Activated naive CD8-positive, alpha-beta T cell treated with anti-CD3 and anti-CD28 coated beads, Interleukin-2, amount 50 U/mL, for 24 hours (primary cell): ENCODE results near the gene MTHFSD.

Experiments
- ATAC-seq: fragments of 150-1000 bp; cut with Tn5 transposase; one replicate; pipeline ENCODE4 v1.10.0; 2021
- DNase-seq: peaks from one replicate; pipeline ENCODE4 v3.0.0; 2021
- H3K27ac Mint-ChIP-seq: one replicate; pipeline ENCODE4 v1.8.0; 2021; ENCODE audit warnings: mild to moderate bottlenecking, mixed read lengths
- H3K27me3 Mint-ChIP-seq: one replicate; pipeline ENCODE4 v1.8.0; 2021; ENCODE audit warnings: mixed read lengths
- H3K36me3 Mint-ChIP-seq: one replicate; pipeline ENCODE4 v1.8.0; 2021; ENCODE audit warnings: low read depth, mixed read lengths
- H3K4me1 Mint-ChIP-seq: one replicate; pipeline ENCODE4 v1.8.0; 2021; ENCODE audit warnings: mixed read lengths
- H3K4me3 Mint-ChIP-seq: one replicate; pipeline ENCODE4 v1.8.0; 2021; ENCODE audit warnings: mild to moderate bottlenecking, moderate library complexity, mixed read lengths
- H3K9me3 Mint-ChIP-seq: one replicate; pipeline ENCODE4 v1.8.0; 2021; ENCODE audit warnings: mixed read lengths

MTHFSD gene

GRCh38 chr16:86505899-86506864 is 48.9 kb downstream of the MTHFSD start:
- H3K27ac Mint-ChIP-seq = no peak overlapping the region
- no peak for DNase-seq
- peaks cover 71% of the 10 kb centered on the region for H3K27me3 Mint-ChIP-seq
- H3K4me3 Mint-ChIP-seq = peak overlapping the region; percentile 26
- no peak for ATAC-seq
- H3K9me3 Mint-ChIP-seq = no peaks in the 10 kb centered on the region
- peaks cover 26% of the 10 kb centered on the region for H3K4me1 Mint-ChIP-seq
- H3K36me3 Mint-ChIP-seq = no peaks in the 10 kb centered on the region

GRCh38 chr16:86505185-86505898 is 49.7 kb downstream of the MTHFSD start:
- Mint-ChIP-seq H3K4me1 (peaks cover 24% of the 10 kb centered on the region), H3K4me3 (peak overlapping the region; percentile 35), H3K27ac (no peak overlapping the region), H3K27me3 (peaks cover 77% of the 10 kb centered on the region), H3K36me3 (no peaks in the 10 kb centered on the region), H3K9me3 (no peaks in the 10 kb centered on the region)
- DNase-seq (no peak), ATAC-seq (no peak)

- ATAC-seq = no peak
- no peak overlapping the region for H3K4me3 Mint-ChIP-seq
Observed at GRCh38 chr16:86504315-86505184, 50.5 kb downstream of the MTHFSD start.

GRCh38 chr16:86503830-86504229 is 51.2 kb downstream of the MTHFSD start:
- Mint-ChIP-seq H3K4me3 (no peak overlapping the region), H3K27ac (no peak overlapping the region), H3K36me3 (no peaks in the 10 kb centered on the region), H3K27me3 (peaks cover 85% of the 10 kb centered on the region), H3K9me3 (no peaks in the 10 kb centered on the region), H3K4me1 (peaks cover 19% of the 10 kb centered on the region)
- DNase-seq = no peak
- no peak for ATAC-seq

More at GRCh38 chr16:86504315-86505184, 50.5 kb downstream of the MTHFSD start:
- H3K9me3 Mint-ChIP-seq = no peaks in the 10 kb centered on the region
- H3K36me3 Mint-ChIP-seq = no peaks in the 10 kb centered on the region
- no peak for DNase-seq
- peaks cover 24% of the 10 kb centered on the region for H3K4me1 Mint-ChIP-seq
- H3K27ac Mint-ChIP-seq = no peak overlapping the region
- peaks cover 83% of the 10 kb centered on the region for H3K27me3 Mint-ChIP-seq

GRCh38 chr16:86502856-86503748 is 51.9 kb downstream of the MTHFSD start:
- DNase-seq = no peak
- Mint-ChIP-seq H3K27ac (no peak overlapping the region), H3K4me3 (no peak overlapping the region)

GRCh38 chr16:86501989-86502855 is 52.8 kb downstream of the MTHFSD start:
- no peaks in the 10 kb centered on the region for H3K9me3 Mint-ChIP-seq
- DNase-seq (no peak), ATAC-seq (no peak)
- H3K4me3 Mint-ChIP-seq = no peak overlapping the region
- H3K36me3 Mint-ChIP-seq = no peaks in the 10 kb centered on the region
- peaks cover 80% of the 10 kb centered on the region for H3K27me3 Mint-ChIP-seq
- peaks cover 13% of the 10 kb centered on the region for H3K4me1 Mint-ChIP-seq
- H3K27ac Mint-ChIP-seq = no peak overlapping the region

More at GRCh38 chr16:86502856-86503748, 51.9 kb downstream of the MTHFSD start:
- no peak for ATAC-seq
- peaks cover 21% of the 10 kb centered on the region for H3K4me1 Mint-ChIP-seq
- no peaks in the 10 kb centered on the region for H3K36me3 Mint-ChIP-seq
- H3K9me3 Mint-ChIP-seq = no peaks in the 10 kb centered on the region
- peaks cover 87% of the 10 kb centered on the region for H3K27me3 Mint-ChIP-seq

- H3K4me3 Mint-ChIP-seq = no peak overlapping the region
- ATAC-seq (no peak), DNase-seq (no peak)
- H3K27me3 Mint-ChIP-seq = peaks cover 78% of the 10 kb centered on the region
- no peaks in the 10 kb centered on the region for H3K36me3 Mint-ChIP-seq
- H3K27ac Mint-ChIP-seq = no peak overlapping the region
- H3K9me3 Mint-ChIP-seq = no peaks in the 10 kb centered on the region
- peaks cover 7% of the 10 kb centered on the region for H3K4me1 Mint-ChIP-seq
Observed at GRCh38 chr16:86500708-86501510, 54.1 kb downstream of the MTHFSD start.

GRCh38 chr16:86499889-86500707 is 54.9 kb downstream of the MTHFSD start:
- ATAC-seq = no peak
- Mint-ChIP-seq H3K4me3 (no peak overlapping the region), H3K27ac (no peak overlapping the region), H3K9me3 (no peaks in the 10 kb centered on the region), H3K4me1 (peaks cover 9% of the 10 kb centered on the region), H3K27me3 (peaks cover 81% of the 10 kb centered on the region), H3K36me3 (no peaks in the 10 kb centered on the region)
- DNase-seq = no peak

GRCh38 chr16:86499440-86499786 is 55.6 kb downstream of the MTHFSD start:
- Mint-ChIP-seq H3K27me3 (peaks cover 76% of the 10 kb centered on the region), H3K27ac (no peak overlapping the region)

GRCh38 chr16:86498671-86499439 is 56.2 kb downstream of the MTHFSD start:
- H3K4me3 Mint-ChIP-seq = no peak overlapping the region
- H3K9me3 Mint-ChIP-seq = no peaks in the 10 kb centered on the region
- no peak overlapping the region for H3K27ac Mint-ChIP-seq
- H3K36me3 Mint-ChIP-seq = no peaks in the 10 kb centered on the region
- peaks cover 7% of the 10 kb centered on the region for H3K4me1 Mint-ChIP-seq
- DNase-seq = no peak
- peaks cover 74% of the 10 kb centered on the region for H3K27me3 Mint-ChIP-seq
- ATAC-seq = no peak

More at GRCh38 chr16:86499440-86499786, 55.6 kb downstream of the MTHFSD start:
- no peak overlapping the region for H3K4me3 Mint-ChIP-seq
- no peak for ATAC-seq
- peaks cover 7% of the 10 kb centered on the region for H3K4me1 Mint-ChIP-seq
- no peaks in the 10 kb centered on the region for H3K36me3 Mint-ChIP-seq
- no peaks in the 10 kb centered on the region for H3K9me3 Mint-ChIP-seq
- no peak for DNase-seq

GRCh38 chr16:86498155-86498670 is 56.8 kb downstream of the MTHFSD start:
- Mint-ChIP-seq H3K27me3 (peaks cover 74% of the 10 kb centered on the region), H3K9me3 (no peaks in the 10 kb centered on the region), H3K36me3 (no peaks in the 10 kb centered on the region), H3K27ac (no peak overlapping the region), H3K4me3 (no peak overlapping the region), H3K4me1 (peaks cover 7% of the 10 kb centered on the region)
- ATAC-seq = no peak
- no peak for DNase-seq
